GM12878 (cell line): ENCODE measurements around the gene CLIP2. TPM values are rescaled to one million over a fixed set of nuclear protein-coding genes. Genes with fewer than 3 reads are reported as not detected.

ENCODE experiments used
- ATAC-seq: fragments of 200-7000 bp; cut with Tn5 transposase; 3 replicates; pipeline ENCODE4 v1.9.1; 2020; ENCODE audit warnings: mild to moderate bottlenecking, moderate library complexity
- BruUV-seq: library from RNA; stranded (reverse); fragments of 400-500 nt; replicated peaks from 2 replicates; lab custom pipeline; 2021; lab: Mats Ljungman, UMichigan
- CTCF ChIA-PET: fragments of 300-600 bp; sonication (Branson Sonifier 250); formaldehyde crosslinking; extraction: SDS; loops from one replicate; lab custom pipeline; 2021; ENCODE audit warnings: inconsistent platforms; lab: Yijun Ruan, JAX
- POLR2A ChIA-PET: fragments of 350-600 bp; formaldehyde crosslinking; extraction: SDS; loops from one replicate; lab custom pipeline; 2021; ENCODE audit warnings: inconsistent platforms; lab: Charles Lee
- RAD21 ChIA-PET: fragments of 300-600 bp; sonication (Branson Sonifier 250); formaldehyde crosslinking; loops from one replicate; lab custom pipeline; 2023; ENCODE audit warnings: antibody characterized with exemption; ENCODE audit not compliant: unreplicated experiment; lab: Charles Lee
- SMC1A ChIA-PET: fragments of 300-600 bp; sonication (Branson Sonifier 250); formaldehyde crosslinking; loops from one replicate; lab custom pipeline; 2023; ENCODE audit not compliant: unreplicated experiment, uncharacterized antibody; lab: Charles Lee
- DNase-seq: peaks from one replicate; pipeline ENCODE4 v3.0.0-alpha.2; 2011; ENCODE audit warnings: low read depth, low spot score
- FAIRE-seq: peaks from 3 replicates; lab custom pipeline; 2011; peaks lifted over from hg19 to GRCh38; lab: Jason Lieb, UNC
- H2AFZ ChIP-seq: 2 replicates; pipeline ENCODE4 v1.6.0; 2011; ENCODE audit warnings: low read depth, low read length, control low read depth; ENCODE audit not compliant: control insufficient read depth
- H3K27ac ChIP-seq: 2 replicates; pipeline ENCODE4 v1.5.1; 2011; ENCODE audit warnings: control low read depth; ENCODE audit not compliant: control insufficient read depth, insufficient read depth
- H3K27me3 ChIP-seq, 2 experiments: replicated peaks in 1 of 2; 2 replicates each; pipeline versions ENCODE4 v1.6.0 to v1.6.1; 2011; ENCODE audit warnings: low read length in 1 of 2; ENCODE audit not compliant: control insufficient read depth in 2 of 2, insufficient read depth in 2 of 2
- H3K36me3 ChIP-seq, 2 experiments: 2 replicates each; pipeline ENCODE4 v1.5.1; 2011; ENCODE audit warnings: low read length in 1 of 2; ENCODE audit not compliant: control insufficient read depth in 2 of 2, insufficient read depth in 2 of 2
- H3K4me1 ChIP-seq: 2 replicates; pipeline ENCODE4 v1.6.1; 2011; ENCODE audit warnings: mild to moderate bottlenecking, low read length, moderate library complexity, mixed read lengths; ENCODE audit not compliant: control insufficient read depth, insufficient read depth
- H3K4me2 ChIP-seq: 2 replicates; pipeline ENCODE4 v1.6.0; 2011; ENCODE audit warnings: control low read depth; ENCODE audit not compliant: control insufficient read depth, insufficient read depth
- H3K4me3 ChIP-seq: fragments of 200-600 bp; sonication (generic); 2 replicates; pipeline ENCODE4 v1.5.1; 2016
- H3K79me2 ChIP-seq: 2 replicates; pipeline ENCODE4 v1.6.0; 2011; ENCODE audit warnings: low read length; ENCODE audit not compliant: control insufficient read depth, insufficient read depth
- H3K9ac ChIP-seq: 2 replicates; pipeline ENCODE4 v1.8.0; 2011; ENCODE audit warnings: low read length, control low read depth, mixed read lengths; ENCODE audit not compliant: control insufficient read depth, insufficient read depth
- H3K9me3 ChIP-seq: replicated peaks from 3 replicates; pipeline ENCODE4 v1.5.1; 2011; ENCODE audit warnings: mild to moderate bottlenecking, low read length; ENCODE audit not compliant: control insufficient read depth, insufficient read depth
- H4K20me1 ChIP-seq: 2 replicates; pipeline ENCODE4 v1.6.0; 2011; ENCODE audit not compliant: control insufficient read depth, insufficient read depth
- CBX3 ChIP-seq: fragments of 200-600 bp; sonication (generic); IDR thresholded peaks from 2 replicates; pipeline ENCODE4 v1.6.1; 2016; ENCODE audit warnings: low read depth, borderline replicate concordance
- MYB ChIP-seq: fragments of 150-350 bp; IDR thresholded peaks from 2 replicates; pipeline ENCODE4 v1.6.1; 2014; ENCODE audit warnings: mild to moderate bottlenecking, low read depth, low read length, borderline replicate concordance
- POLR2AphosphoS5 ChIP-seq: IDR thresholded peaks from 2 replicates; pipeline ENCODE4 v1.6.1; 2011; ENCODE audit warnings: mild to moderate bottlenecking, low read length, inconsistent platforms
- WGBS: methylation state at CpG from one replicate; pipeline ENCODE4 v1.1.6; 2016; ENCODE audit warnings: low lambda C conversion rate; ENCODE audit not compliant: insufficient replicate concordance, insufficient coverage; ENCODE audit errors: missing lambda C conversion rate; 5-methylcytosine and 5-hydroxymethylcytosine counted together
- in situ Hi-C: fragments of 300-500 bp; cut with MboI; formaldehyde crosslinking; loops from 9 replicates; pipeline ENCODE4 v1.14.3; 2018; ENCODE audit warnings: mixed read lengths
- intact Hi-C: fragments of 100-400 bp; cut with micrococcal nuclease; formaldehyde crosslinking; loops from one replicate; pipeline ENCODE4 v1.14.2; 2022; ENCODE audit not compliant: unreplicated experiment
- polyA plus RNA-seq, 11 experiments: library from polyadenylated mRNA; depleted of rRNA in 4 of 11; unstranded in 6 of 11; stranded (reverse) in 5 of 11; fragments of >200 nt; fragmentation: Nextera tagmentation in 4 of 11; fragmentation: Illumina TruSeq in 1 of 11; extraction: Ambion mirVana in 4 of 11; extraction: Trizol in 1 of 11; gene quantifications; 1 replicate in 1 of 11; 2 replicates in 10 of 11; pipeline versions ENCODE4 v1.2.1 to v1.2.3, GENCODE V29; 2011 to 2016; ENCODE audit warnings: inconsistent platforms in 2 of 11, missing spikeins in 2 of 11, low read depth in 1 of 11
- total RNA-seq, 4 experiments: library from RNA; depleted of rRNA in 3 of 4; stranded (reverse); fragments of >200 nt in 3 of 4; fragmentation: Illumina TruSeq in 1 of 4; extraction: Trizol in 1 of 4; gene quantifications; 2 replicates each; pipeline versions ENCODE4 v1.2.1 to v1.2.3, GENCODE V29; 2013 to 2021
- TF ChIP-seq, protein P1 (sequence below): fragments of 450-650 bp; IDR thresholded peaks from 2 replicates; pipeline ENCODE4 v1.6.1; 2016; ENCODE audit warnings: mild to moderate bottlenecking, moderate library complexity, borderline replicate concordance

The CLIP2 gene
- total and polyA plus RNA-seq, 10 of the 15 experiments (the other 5 are each of a cell fraction or from before 2014, with no cell fraction given), result 0.26 to 56.3 (median 21.0) TPM

DNA sequence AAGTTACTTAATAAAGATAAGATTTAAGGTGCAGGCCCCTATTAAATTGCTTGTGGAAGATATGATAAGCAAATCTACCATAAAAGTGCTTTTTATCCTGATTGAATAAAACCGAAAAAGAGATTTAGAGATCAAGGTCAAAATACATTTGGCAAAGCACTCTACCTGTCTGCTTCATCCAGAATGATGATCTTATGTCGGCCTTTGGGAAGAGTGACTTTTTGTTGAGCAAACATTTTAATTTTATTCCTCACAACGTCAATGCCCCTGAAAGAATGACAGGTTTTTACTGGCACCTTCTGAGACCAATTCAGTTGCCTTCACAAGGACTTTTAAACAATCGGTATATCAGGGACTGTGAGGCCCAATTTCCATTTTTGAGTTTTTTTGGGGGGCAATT, 42.7 kb upstream of the CLIP2 start:
- Histone ChIP-seq H3K36me3 (peaks cover 21 to 41% of the 10 kb centered on the region in 2 experiments), H2AFZ (no peak overlapping the region), H3K4me1 (peaks cover 9% of the 10 kb centered on the region), H4K20me1 (no peaks in the 10 kb centered on the region), H3K9me3 (no peaks in the 10 kb centered on the region), H3K79me2 (peaks cover 8% of the 10 kb centered on the region), H3K4me2 (no peak overlapping the region), H3K9ac (no peak overlapping the region), H3K4me3 (no peak overlapping the region), H3K27me3 (no peaks in the 10 kb centered on the region), H3K27ac (no peak overlapping the region)
- ChIA-PET RAD21 (no interaction called here), SMC1A (no interaction called here), POLR2A (interaction anchor here (0.6 kb wide), 1 partner anchor 28 kb away, joined by 3 read pairs; no protein-coding TSS in a partner anchor), CTCF (interaction anchor here (0.8 kb wide), 1 partner anchor 14 kb away, joined by 4 read pairs; no protein-coding TSS in a partner anchor)
- FAIRE-seq, result no peak
- TF ChIP-seq CBX3 (no peak), MYB (no peak), POLR2AphosphoS5 (no peak)
- TF ChIP-seq, protein P1, sequence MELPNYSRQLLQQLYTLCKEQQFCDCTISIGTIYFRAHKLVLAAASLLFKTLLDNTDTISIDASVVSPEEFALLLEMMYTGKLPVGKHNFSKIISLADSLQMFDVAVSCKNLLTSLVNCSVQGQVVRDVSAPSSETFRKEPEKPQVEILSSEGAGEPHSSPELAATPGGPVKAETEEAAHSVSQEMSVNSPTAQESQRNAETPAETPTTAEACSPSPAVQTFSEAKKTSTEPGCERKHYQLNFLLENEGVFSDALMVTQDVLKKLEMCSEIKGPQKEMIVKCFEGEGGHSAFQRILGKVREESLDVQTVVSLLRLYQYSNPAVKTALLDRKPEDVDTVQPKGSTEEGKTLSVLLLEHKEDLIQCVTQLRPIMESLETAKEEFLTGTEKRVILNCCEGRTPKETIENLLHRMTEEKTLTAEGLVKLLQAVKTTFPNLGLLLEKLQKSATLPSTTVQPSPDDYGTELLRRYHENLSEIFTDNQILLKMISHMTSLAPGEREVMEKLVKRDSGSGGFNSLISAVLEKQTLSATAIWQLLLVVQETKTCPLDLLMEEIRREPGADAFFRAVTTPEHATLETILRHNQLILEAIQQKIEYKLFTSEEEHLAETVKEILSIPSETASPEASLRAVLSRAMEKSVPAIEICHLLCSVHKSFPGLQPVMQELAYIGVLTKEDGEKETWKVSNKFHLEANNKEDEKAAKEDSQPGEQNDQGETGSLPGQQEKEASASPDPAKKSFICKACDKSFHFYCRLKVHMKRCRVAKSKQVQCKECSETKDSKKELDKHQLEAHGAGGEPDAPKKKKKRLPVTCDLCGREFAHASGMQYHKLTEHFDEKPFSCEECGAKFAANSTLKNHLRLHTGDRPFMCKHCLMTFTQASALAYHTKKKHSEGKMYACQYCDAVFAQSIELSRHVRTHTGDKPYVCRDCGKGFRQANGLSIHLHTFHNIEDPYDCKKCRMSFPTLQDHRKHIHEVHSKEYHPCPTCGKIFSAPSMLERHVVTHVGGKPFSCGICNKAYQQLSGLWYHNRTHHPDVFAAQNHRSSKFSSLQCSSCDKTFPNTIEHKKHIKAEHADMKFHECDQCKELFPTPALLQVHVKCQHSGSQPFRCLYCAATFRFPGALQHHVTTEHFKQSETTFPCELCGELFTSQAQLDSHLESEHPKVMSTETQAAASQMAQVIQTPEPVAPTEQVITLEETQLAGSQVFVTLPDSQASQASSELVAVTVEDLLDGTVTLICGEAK, result no peak
- WGBS, result 98% methylated on average over 4 of the region's 4 CpGs
- no peak for ATAC-seq
- in situ Hi-C loops, result no loop called here
- intact Hi-C loops, result no loop called here
- TSS peak; percentile 41 for BruUV-seq
- DNase-seq, result no peak
